Pulmonary artery endothelial cell (primary cell): Measurements from ENCODE around the gene TRMT2A. TPM values are rescaled to one million over a fixed set of nuclear protein-coding genes. Genes with fewer than 3 reads are reported as not detected.

Experiments
- DNase-seq: peaks from one replicate; pipeline ENCODE4 v3.0.0-alpha.2; 2011; ENCODE audit warnings: low read depth, low spot score
- total RNA-seq: library from RNA; depleted of rRNA; stranded (reverse); fragments of >200 nt; gene quantifications from 2 replicates; pipeline ENCODE4 v1.2.3, GENCODE V29; 2014

Gene TRMT2A
- total RNA-seq, 1 donor from 2014 or later, result 46.5 TPM

DNA sequence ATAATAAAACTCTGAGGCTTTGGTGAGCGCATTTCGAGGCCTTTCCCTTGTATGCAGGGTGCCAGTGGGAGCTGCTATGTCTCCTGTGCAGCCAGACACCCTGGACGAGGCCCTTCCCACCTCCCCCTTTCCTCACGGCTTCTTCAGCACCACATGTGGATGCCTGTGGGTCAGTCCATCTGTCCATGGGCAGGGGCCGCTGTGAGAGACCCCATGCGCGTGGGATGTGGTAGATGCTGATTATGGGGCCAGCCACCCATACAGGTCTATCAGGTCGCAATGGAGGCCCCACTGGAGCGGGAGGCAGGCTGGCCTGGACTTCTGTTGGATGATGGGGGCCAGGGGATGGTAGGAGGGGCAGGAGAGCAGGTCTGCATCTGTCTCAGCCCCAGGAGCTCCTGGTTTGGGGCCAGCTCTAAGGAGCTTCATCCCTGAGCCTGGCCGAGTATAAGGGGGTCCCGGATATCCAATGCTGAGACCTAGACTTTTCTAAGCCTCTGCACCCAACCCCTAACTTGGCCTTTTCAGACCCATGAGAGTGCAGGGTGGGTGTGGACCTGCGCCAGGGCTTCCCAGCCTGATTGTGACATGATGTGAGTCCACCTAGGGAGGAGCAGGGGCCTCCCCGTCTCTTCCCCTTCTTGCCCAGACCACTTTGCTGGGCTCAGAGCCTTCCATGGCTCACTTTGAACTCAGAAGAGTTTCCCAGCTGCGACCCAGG is 51.0 kb downstream of the TRMT2A start:
- DNase-seq, result no peak

GRCh38 chr22:20064545-20065262 is 52.3 kb downstream of the TRMT2A start:
- no peak for DNase-seq

DNA sequence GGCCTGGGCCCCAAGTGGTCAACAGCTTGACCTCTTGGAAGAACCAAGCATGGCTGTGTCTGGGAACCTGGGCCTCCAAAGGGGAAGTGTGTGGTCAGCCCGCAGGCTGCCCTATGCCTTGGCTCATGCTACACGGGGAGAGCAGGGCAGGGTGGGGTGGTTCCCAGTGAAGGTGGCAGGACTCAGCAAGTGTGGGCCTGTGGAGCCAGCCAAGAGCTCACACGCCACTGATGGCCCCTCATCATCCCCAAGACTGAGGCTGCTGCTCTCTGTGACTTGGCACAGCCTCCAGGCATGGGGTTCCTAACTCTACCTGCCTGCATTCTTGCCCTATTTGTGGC is 52.9 kb downstream of the TRMT2A start:
- no peak for DNase-seq

- DNase-seq, result no peak
Observed at GRCh38 chr22:20063271-20064139, 53.5 kb downstream of the TRMT2A start.

GRCh38 chr22:20062766-20063083 is 54.3 kb downstream of the TRMT2A start:
- peak; percentile 24 for DNase-seq

GRCh38 chr22:20062043-20062765 is 54.8 kb downstream of the TRMT2A start:
- DNase-seq, result no peak

Other genes starting within 250 kb of the TRMT2A start
- gene COMT, start 175.5 kb downstream of the TRMT2A start, total RNA-seq, result 254 and 326 TPM in 2 replicates
- gene TXNRD2, start 175.4 kb downstream of the TRMT2A start, total RNA-seq, result 67.5 and 73.7 TPM in 2 replicates
- 52.8 and 79.3 TPM in 2 replicates for gene ARVCF, start 100.4 kb downstream of the TRMT2A start, total RNA-seq
- 36.4 and 72.1 TPM in 2 replicates for gene TANGO2, start 96.1 kb downstream of the TRMT2A start, total RNA-seq
- gene DGCR8, start 37.0 kb downstream of the TRMT2A start, total RNA-seq, result 35.9 and 40.9 TPM in 2 replicates
- gene RANBP1, start 1.1 kb downstream of the TRMT2A start, total RNA-seq, result 213 and 264 TPM in 2 replicates
- 10.6 and 14.8 TPM in 2 replicates for gene ZDHHC8, start 14.6 kb upstream of the TRMT2A start, total RNA-seq
- gene CCDC188, start 33.8 kb upstream of the TRMT2A start, total RNA-seq, result 4.5 and 10.0 TPM in 2 replicates
- gene RTN4R, start 151.1 kb upstream of the TRMT2A start, total RNA-seq, result 0.32 and 0.46 TPM in 2 replicates
- 40.2 and 43.1 TPM in 2 replicates for gene DGCR6L, start 202.8 kb upstream of the TRMT2A start, total RNA-seq